ENCODE measurements around the gene XYLT1.

Gene XYLT1

GRCh38 chr16:17370223-17370707, 100.5 kb downstream of the XYLT1 start:
- no peak overlapping the region for H3K4me3 ChIP-seq (ENCODE audit: low read length)
- peak; percentile 49 for DNase-seq (ENCODE audit: low read depth)
- TF ChIP-seq CTCF (conservative IDR thresholded peaks at IDR 0.05; ENCODE audit: low read length): no peak

GRCh38 chr16:17369421-17370222, 101.1 kb downstream of the XYLT1 start:
- no peak for TF ChIP-seq CTCF (conservative IDR thresholded peaks at IDR 0.05; ENCODE audit: low read length)
- no peak overlapping the region for H3K4me3 ChIP-seq (ENCODE audit: low read length)
- DNase-seq (ENCODE audit: low read depth): no peak

- no peak for DNase-seq (ENCODE audit: low read depth)
- no peak for TF ChIP-seq CTCF (conservative IDR thresholded peaks at IDR 0.05; ENCODE audit: low read length)
- H3K4me3 ChIP-seq (ENCODE audit: low read length): no peak overlapping the region
Measured at GRCh38 chr16:17368951-17369350, 101.8 kb downstream of the XYLT1 start.

- TF ChIP-seq CTCF (conservative IDR thresholded peaks at IDR 0.05; ENCODE audit: low read length): no peak
- no peak overlapping the region for H3K4me3 ChIP-seq (ENCODE audit: low read length)
- DNase-seq (ENCODE audit: low read depth): no peak
Measured at GRCh38 chr16:17368446-17368845, 102.3 kb downstream of the XYLT1 start.

- peak; percentile 60 for DNase-seq (ENCODE audit: low read depth)
- no peak overlapping the region for H3K4me3 ChIP-seq (ENCODE audit: low read length)
- peak; percentile 24 for TF ChIP-seq CTCF (conservative IDR thresholded peaks at IDR 0.05; ENCODE audit: low read length)
Measured at GRCh38 chr16:17367923-17368322, 102.8 kb downstream of the XYLT1 start.

GRCh38 chr16:17367036-17367435, 103.7 kb downstream of the XYLT1 start:
- no peak overlapping the region for H3K4me3 ChIP-seq (ENCODE audit: low read length)
- no peak for TF ChIP-seq CTCF (conservative IDR thresholded peaks at IDR 0.05; ENCODE audit: low read length)
- no peak for DNase-seq (ENCODE audit: low read depth)

GRCh38 chr16:17366299-17366961, 104.3 kb downstream of the XYLT1 start:
- no peak for DNase-seq (ENCODE audit: low read depth)

More at GRCh38 chr16:17366299-17366961, 104.3 kb downstream of the XYLT1 start:
- no peak overlapping the region for H3K4me3 ChIP-seq (ENCODE audit: low read length)
- TF ChIP-seq CTCF (conservative IDR thresholded peaks at IDR 0.05; ENCODE audit: low read length): no peak
